A673 (cell line): ENCODE measurements around the gene SCNM1. TPM values are rescaled to one million over a fixed set of nuclear protein-coding genes. Genes with fewer than 3 reads are reported as not detected.

ENCODE experiments used
- Bru-seq: library from RNA; stranded (reverse); fragments of 400-500 nt; gene quantifications from one replicate; lab custom pipeline; 2021; lab: Mats Ljungman, UMichigan
- BruChase-seq, 2 experiments: library from RNA; stranded (reverse); fragments of 400-500 nt; gene quantifications; one replicate each; lab custom pipeline; 2021; lab: Mats Ljungman, UMichigan
- BruUV-seq: library from RNA; stranded (reverse); fragments of 400-500 nt; replicated peaks from 2 replicates; lab custom pipeline; 2021; lab: Mats Ljungman, UMichigan
- CTCF ChIA-PET: fragments of 300-600 bp; sonication (Branson Sonifier 250); formaldehyde crosslinking; loops from one replicate; lab custom pipeline; 2022; ENCODE audit warnings: antibody characterized with exemption; lab: Charles Lee
- POLR2A ChIA-PET: fragments of 300-600 bp; sonication (Branson Sonifier 250); formaldehyde crosslinking; loops from one replicate; lab custom pipeline; 2022; ENCODE audit warnings: antibody characterized with exemption; ENCODE audit not compliant: low non-redundant PET; lab: Charles Lee
- DNase-seq: peaks from one replicate; pipeline ENCODE4 v3.0.0-alpha.2; 2015; ENCODE audit warnings: low spot score
- H3K27ac ChIP-seq: fragments of 200-600 bp; sonication (generic); 2 replicates; pipeline ENCODE4 v1.5.1; 2016; ENCODE audit warnings: mixed run types, low read depth, mild to moderate bottlenecking, mixed read lengths, antibody characterized with exemption, low read length; ENCODE audit not compliant: poor library complexity, severe bottlenecking
- H3K27me3 ChIP-seq: fragments of 200-600 bp; sonication (generic); replicated peaks from 2 replicates; pipeline ENCODE4 v1.6.1; 2017; ENCODE audit warnings: mixed run types, low read depth, mild to moderate bottlenecking, mixed read lengths, antibody characterized with exemption, low read length; ENCODE audit not compliant: insufficient read depth, poor library complexity
- H3K36me3 ChIP-seq: fragments of 200-600 bp; sonication (generic); 2 replicates; pipeline ENCODE4 v1.6.1; 2016; ENCODE audit warnings: mixed run types, mild to moderate bottlenecking, mixed read lengths, antibody characterized with exemption, low read length; ENCODE audit not compliant: insufficient read depth, poor library complexity, severe bottlenecking
- H3K4me1 ChIP-seq: fragments of 200-600 bp; sonication (generic); 2 replicates; pipeline ENCODE4 v1.6.1; 2017; ENCODE audit warnings: mixed run types, mild to moderate bottlenecking, mixed read lengths, antibody characterized with exemption, low read length; ENCODE audit not compliant: insufficient read depth, poor library complexity, severe bottlenecking
- H3K4me3 ChIP-seq: fragments of 200-600 bp; sonication (generic); 2 replicates; pipeline ENCODE4 v1.5.1; 2016; ENCODE audit warnings: low read depth, mixed run types, mild to moderate bottlenecking, mixed read lengths, low read length; ENCODE audit not compliant: poor library complexity, severe bottlenecking
- H3K9me3 ChIP-seq: fragments of 200-600 bp; sonication (generic); 2 replicates; pipeline ENCODE4 v1.6.1; 2016; ENCODE audit warnings: mixed run types, low read depth, mild to moderate bottlenecking, mixed read lengths, antibody characterized with exemption, low read length; ENCODE audit not compliant: poor library complexity, severe bottlenecking
- EZH2 ChIP-seq: fragments of 200-600 bp; sonication (generic); IDR thresholded peaks from 2 replicates; pipeline ENCODE4 v1.6.1; 2017; ENCODE audit warnings: borderline replicate concordance, low read depth, mild to moderate bottlenecking, mixed read lengths, antibody characterized with exemption, low read length; ENCODE audit not compliant: poor library complexity, severe bottlenecking
- intact Hi-C: fragments of 100-400 bp; cut with micrococcal nuclease; formaldehyde crosslinking; loops from one replicate; pipeline ENCODE4 v1.10.0; 2022; ENCODE audit not compliant: unreplicated experiment
- long read RNA-seq: library from polyadenylated mRNA; stranded (forward); transcript quantifications from one replicate; pipeline ENCODE4 v2.0.0, GENCODE V29; 2022
- total RNA-seq: library from RNA; stranded (reverse); gene quantifications from 2 replicates; pipeline ENCODE4 v1.2.3, GENCODE V29; 2021
- TF ChIP-seq, protein P1 (sequence below): fragments of 300-800, 200-600 bp; sonication (generic); conservative IDR thresholded peaks from 2 replicates; pipeline ENCODE4 v1.5.1; 2017; ENCODE audit warnings: low read depth, mild to moderate bottlenecking, antibody characterized with exemption, low read length, moderate library complexity, mixed read lengths

SCNM1 gene, protein sequence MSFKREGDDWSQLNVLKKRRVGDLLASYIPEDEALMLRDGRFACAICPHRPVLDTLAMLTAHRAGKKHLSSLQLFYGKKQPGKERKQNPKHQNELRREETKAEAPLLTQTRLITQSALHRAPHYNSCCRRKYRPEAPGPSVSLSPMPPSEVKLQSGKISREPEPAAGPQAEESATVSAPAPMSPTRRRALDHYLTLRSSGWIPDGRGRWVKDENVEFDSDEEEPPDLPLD
- 57.5 and 59.6 TPM in 2 replicates for total RNA-seq
- percentile 73 among the genes with signal in this experiment for Bru-seq, nascent RNA
- percentile 76 among the genes with signal in this experiment for BruChase-seq, experiment 1, labeled RNA remaining after a 2-hour chase
- BruChase-seq, experiment 2, labeled RNA remaining after a 6-hour chase: percentile 80 among the genes with signal in this experiment
- long read RNA-seq, transcript SCNM1-202 (7 exons, 2,016 nt): major isoform, 45 of 116 reads
- long read RNA-seq, transcript SCNM1-201 (7 exons, 869 nt): minor isoform, 11 of 116 reads
- long read RNA-seq, partial matches to known transcripts: 1 of 116 reads
- long read RNA-seq, other reads (novel, unspliced or antisense): 57 of 116 reads

DNA sequence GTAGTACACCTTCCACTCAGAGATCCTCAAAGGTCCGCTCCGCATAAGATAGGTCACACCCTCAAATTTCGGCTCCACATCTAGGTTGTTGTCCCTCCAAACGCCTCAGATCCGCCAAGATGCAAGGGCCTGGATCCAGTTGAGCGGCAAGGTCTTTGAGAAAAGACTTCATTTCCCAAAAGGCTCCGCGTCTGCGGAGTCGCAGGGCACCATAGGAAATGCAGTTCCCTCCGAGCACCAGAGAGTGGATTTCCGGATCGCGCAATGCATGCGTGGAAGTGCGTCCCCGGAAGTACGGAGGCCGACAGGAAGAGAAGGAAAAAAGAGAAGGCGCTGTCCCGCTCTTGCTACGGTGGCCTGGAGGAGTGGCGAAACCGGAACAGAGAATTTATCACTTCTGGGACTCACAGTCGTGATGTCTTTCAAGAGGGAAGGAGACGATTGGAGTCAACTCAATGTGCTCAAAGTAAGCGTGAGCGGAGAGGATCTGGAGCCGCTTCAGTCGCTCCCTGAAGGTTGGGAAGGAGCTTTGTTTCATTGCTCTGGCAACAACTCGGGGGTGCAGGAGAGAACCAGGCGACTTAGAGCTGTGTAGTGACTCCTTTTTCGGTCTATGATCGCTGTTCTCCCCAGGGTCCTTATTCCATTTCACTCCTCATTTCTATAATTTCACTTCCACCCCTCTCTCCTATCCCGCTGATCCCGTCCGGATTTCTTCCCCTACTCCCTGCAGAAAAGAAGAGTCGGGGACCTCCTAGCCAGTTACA is at the start of gene SCNM1, which contains the start of gene LYSMD1:
Gene SCNM1 (plus strand): TSS at position 407 of the 767 bp plus-strand sequence. CDS start 9 bp downstream, at position 416.
Gene LYSMD1 (minus strand): TSS at position 165 of the 767 bp plus-strand sequence. CDS start 644 bp downstream, outside the sequence.
- TSS peak; percentile 77 for BruUV-seq
- TF ChIP-seq, protein P1, sequence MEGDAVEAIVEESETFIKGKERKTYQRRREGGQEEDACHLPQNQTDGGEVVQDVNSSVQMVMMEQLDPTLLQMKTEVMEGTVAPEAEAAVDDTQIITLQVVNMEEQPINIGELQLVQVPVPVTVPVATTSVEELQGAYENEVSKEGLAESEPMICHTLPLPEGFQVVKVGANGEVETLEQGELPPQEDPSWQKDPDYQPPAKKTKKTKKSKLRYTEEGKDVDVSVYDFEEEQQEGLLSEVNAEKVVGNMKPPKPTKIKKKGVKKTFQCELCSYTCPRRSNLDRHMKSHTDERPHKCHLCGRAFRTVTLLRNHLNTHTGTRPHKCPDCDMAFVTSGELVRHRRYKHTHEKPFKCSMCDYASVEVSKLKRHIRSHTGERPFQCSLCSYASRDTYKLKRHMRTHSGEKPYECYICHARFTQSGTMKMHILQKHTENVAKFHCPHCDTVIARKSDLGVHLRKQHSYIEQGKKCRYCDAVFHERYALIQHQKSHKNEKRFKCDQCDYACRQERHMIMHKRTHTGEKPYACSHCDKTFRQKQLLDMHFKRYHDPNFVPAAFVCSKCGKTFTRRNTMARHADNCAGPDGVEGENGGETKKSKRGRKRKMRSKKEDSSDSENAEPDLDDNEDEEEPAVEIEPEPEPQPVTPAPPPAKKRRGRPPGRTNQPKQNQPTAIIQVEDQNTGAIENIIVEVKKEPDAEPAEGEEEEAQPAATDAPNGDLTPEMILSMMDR: no peak
- no peak for TF ChIP-seq EZH2
- peak within 1 kb of the TSS; percentile 81 for H3K27ac ChIP-seq
- ChIA-PET CTCF (interaction anchor here (0.5 to 1.6 kb wide), 2 partner anchors 66 to 116 kb away, joined by 3 to 9 read pairs; no protein-coding TSS in a partner anchor), POLR2A (no interaction called here)
- intact Hi-C loops: no loop called here
- no peaks in the 10 kb centered on the region for H3K9me3 ChIP-seq
- H3K27me3 ChIP-seq: no peaks in the 10 kb centered on the region
- peak; percentile 100 for DNase-seq
- peaks cover 13% of the 10 kb centered on the region for H3K4me1 ChIP-seq
- H3K4me3 ChIP-seq: peak within 1 kb of the TSS; percentile 73
- H3K36me3 ChIP-seq: peaks cover 23% of the 10 kb centered on the region

DNA sequence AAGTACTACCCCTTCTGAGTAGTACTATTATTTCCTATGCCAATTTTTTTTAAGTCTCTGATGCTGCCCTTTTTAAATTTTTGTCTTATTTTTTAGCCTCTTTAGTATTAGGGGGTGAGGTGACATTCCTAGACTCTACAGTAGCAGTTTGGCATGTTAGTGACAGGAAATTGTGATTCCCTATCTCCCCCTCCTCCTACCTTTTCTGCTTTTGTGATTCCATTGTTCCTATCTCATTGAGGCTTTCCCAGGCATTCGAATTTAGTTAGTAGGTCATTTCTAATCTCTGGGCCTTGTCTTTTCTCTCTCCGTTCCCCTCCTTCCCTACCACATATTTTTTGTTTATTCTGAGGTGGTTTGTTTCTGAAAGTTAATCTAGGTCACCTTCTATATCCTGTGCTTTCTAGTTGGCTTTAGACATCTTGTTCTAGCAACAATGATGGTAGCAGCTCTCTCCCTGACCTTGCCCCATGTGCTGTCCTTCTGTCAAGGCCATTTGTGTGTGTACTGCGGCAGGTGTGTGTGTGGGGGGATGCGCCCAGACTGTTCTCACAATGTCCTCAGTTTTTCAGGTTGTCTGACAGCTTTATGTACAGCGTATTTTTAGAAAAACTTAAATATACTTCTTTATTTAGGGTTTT is 41.1 kb upstream of the SCNM1 start:
- no TSS peak for BruUV-seq
- DNase-seq: no peak
- no peaks in the 10 kb centered on the region for H3K4me1 ChIP-seq
- H3K36me3 ChIP-seq: no peaks in the 10 kb centered on the region
- no peaks in the 10 kb centered on the region for H3K27me3 ChIP-seq
- ChIA-PET CTCF (no interaction called here), POLR2A (no interaction called here)
- no peaks in the 10 kb centered on the region for H3K9me3 ChIP-seq
- TF ChIP-seq EZH2: no peak
- TF ChIP-seq, protein P1: no peak
- no peak overlapping the region for H3K4me3 ChIP-seq
- no peak overlapping the region for H3K27ac ChIP-seq
- intact Hi-C loops: no loop called here

DNA sequence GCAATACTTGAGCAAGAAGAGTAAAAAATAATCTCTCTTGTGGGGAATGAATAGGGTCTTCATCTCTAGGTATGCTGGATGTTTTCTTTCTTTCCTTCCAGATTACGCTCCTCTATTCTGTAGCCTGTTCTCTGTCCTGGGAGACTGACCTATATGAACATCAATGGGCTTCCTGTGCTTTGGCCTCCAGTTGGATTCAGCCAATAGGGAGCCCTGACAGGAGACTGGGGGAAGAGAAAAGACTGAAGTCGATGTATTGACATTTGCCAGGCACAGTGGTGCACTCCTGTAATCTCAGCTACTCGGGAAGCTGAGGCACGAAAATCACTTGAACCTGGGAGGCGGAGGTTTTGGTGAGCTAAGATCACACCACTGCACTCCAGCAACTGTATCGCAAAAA is 37.1 kb upstream of the SCNM1 start:
- Histone ChIP-seq H3K27me3 (no peaks in the 10 kb centered on the region), H3K9me3 (no peaks in the 10 kb centered on the region), H3K4me3 (no peak overlapping the region), H3K36me3 (no peaks in the 10 kb centered on the region), H3K4me1 (no peaks in the 10 kb centered on the region), H3K27ac (no peak overlapping the region)
- intact Hi-C loops: no loop called here
- DNase-seq: no peak
- TF ChIP-seq, protein P1: no peak
- no peak for TF ChIP-seq EZH2
- POLR2A ChIA-PET: no interaction called here
- BruUV-seq: no TSS peak
- CTCF ChIA-PET: no interaction called here
